ENCODE measurements around the gene RBBP4.

RBBP4 gene

DNA sequence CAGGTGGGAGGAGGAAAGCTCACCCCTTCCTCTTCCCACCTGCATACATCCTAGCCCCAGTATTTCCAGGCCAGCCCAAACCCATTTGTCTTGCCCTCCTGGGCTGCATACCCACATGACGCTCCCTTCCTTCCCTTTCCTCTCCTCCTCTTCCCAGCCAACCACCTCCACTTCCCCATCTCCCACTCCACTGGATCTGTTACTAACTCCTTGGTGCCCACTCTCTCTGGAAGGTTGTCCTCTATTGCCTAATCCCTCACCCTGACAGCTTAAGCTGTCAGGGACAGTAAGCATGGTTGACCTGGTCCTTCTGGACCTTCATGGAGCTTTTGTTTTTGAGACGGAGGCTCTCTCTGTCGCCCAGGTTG is 74.6 kb downstream of the RBBP4 start:
- no peak overlapping the region for H3K4me3 ChIP-seq (ENCODE audit: low read depth, low read length)
- TF ChIP-seq, protein P1, sequence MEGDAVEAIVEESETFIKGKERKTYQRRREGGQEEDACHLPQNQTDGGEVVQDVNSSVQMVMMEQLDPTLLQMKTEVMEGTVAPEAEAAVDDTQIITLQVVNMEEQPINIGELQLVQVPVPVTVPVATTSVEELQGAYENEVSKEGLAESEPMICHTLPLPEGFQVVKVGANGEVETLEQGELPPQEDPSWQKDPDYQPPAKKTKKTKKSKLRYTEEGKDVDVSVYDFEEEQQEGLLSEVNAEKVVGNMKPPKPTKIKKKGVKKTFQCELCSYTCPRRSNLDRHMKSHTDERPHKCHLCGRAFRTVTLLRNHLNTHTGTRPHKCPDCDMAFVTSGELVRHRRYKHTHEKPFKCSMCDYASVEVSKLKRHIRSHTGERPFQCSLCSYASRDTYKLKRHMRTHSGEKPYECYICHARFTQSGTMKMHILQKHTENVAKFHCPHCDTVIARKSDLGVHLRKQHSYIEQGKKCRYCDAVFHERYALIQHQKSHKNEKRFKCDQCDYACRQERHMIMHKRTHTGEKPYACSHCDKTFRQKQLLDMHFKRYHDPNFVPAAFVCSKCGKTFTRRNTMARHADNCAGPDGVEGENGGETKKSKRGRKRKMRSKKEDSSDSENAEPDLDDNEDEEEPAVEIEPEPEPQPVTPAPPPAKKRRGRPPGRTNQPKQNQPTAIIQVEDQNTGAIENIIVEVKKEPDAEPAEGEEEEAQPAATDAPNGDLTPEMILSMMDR (IDR thresholded peaks at IDR 0.05; ENCODE audit: borderline replicate concordance, insufficient read depth, low read depth, low read length), result no peak

DNA sequence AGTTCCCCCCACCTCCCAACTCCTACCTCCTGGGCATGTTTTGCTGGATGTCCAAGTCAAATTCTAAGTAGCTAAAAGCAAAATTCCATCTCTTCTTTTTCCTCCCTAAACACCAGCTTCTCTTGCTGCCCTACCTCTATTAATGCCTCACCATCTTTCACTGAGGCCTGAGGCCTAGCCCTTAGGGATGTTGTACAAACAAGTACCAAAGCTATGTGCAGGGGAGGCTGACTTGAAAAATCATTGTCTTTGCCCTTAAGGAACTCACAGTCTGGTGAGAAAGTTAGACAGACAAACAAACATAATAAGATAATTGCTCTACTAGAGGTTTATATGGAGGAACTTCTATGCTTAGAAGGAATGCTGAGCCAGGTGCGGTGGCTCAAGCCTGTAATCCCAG is 76.9 kb downstream of the RBBP4 start:
- H3K4me3 ChIP-seq (ENCODE audit: low read depth, low read length), result no peak overlapping the region
- TF ChIP-seq, protein P1 (IDR thresholded peaks at IDR 0.05; ENCODE audit: borderline replicate concordance, insufficient read depth, low read depth, low read length), result no peak

DNA sequence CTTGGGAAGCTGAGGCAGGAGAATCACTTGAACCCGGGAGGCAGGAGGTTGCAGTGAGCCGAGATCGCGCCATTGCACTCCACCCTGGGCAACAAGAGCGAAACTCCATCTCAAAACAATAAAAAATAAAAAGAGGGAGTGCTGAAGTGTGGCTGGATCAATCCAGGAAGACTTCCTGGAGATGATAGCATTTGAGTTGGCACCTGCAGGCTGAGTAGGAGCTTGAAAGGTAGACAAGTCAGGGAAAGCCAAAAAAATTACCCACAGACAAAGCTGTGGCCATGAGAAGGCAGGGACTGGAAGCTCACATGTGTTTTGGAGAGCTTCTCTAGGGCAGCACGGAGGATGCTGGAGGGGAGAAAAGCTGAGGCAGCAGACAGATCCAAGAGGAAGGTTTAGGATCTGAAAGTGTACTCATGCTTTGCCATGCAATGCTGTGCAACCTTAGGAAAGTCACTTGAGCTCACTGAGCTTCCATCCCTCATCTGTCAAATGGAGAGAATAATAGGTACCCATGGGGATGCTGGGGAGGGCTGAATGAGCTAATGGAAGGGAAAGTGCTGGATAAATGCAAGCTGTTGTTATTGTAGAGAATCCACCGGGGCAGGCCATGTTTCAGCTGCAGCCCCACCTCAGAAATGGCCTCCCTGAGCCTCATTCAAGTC is 77.5 kb downstream of the RBBP4 start:
- no peak overlapping the region for H3K4me3 ChIP-seq (ENCODE audit: low read depth, low read length)
- TF ChIP-seq, protein P1 (IDR thresholded peaks at IDR 0.05; ENCODE audit: borderline replicate concordance, insufficient read depth, low read depth, low read length), result no peak

- H3K4me3 ChIP-seq (ENCODE audit: low read depth, low read length), result no peak overlapping the region
- TF ChIP-seq, protein P1 (IDR thresholded peaks at IDR 0.05; ENCODE audit: borderline replicate concordance, insufficient read depth, low read depth, low read length), result no peak
These were observed 78.4 kb downstream of the RBBP4 start for GRCh38 chr1:32729254-32730046.

DNA sequence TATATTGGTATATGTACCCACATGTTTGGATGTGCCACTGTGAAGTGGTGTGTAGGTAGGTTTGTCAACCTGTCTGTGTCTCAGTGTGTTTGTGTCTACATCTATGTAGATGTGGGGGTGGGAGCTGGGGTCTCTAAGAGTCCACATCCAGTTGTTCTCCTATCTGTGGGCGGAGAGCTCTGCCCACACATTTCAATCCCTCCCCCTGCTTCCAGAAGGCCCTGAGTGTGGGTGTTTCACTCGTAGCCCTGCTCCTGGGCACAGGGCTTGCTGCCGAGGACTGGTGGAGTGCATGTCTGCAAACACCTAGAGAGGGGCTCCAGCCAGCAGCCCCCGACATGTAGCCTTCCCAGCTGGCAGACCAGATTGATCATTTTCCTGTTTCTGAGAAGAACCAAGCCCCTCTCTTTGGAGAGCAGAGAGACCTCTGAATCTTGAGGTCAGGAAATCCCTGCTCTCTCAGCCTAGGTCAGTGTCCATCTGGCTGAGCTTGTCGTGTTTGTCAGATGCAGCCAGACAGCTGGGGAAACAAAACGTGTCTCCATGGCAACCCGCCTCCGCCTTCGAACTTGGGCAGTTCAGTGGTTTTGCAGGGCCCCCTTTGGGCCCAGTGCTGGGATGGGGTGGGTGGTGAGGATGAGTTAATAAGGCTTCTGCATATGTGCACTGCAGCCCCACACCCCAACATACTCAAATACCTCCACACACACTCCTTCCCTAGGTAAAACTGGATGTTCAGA is 82.7 kb downstream of the RBBP4 start:
- H3K4me3 ChIP-seq (ENCODE audit: low read depth, low read length), result no peak overlapping the region
- TF ChIP-seq, protein P1 (IDR thresholded peaks at IDR 0.05; ENCODE audit: borderline replicate concordance, insufficient read depth, low read depth, low read length), result no peak
